ENCODE data around the gene ROR1. TPM values are rescaled to one million over a fixed set of nuclear protein-coding genes. Genes with fewer than 3 reads are reported as not detected.

The ROR1 gene
- total RNA-seq, 1 donor from 2014 or later: 0.26 TPM

DNA sequence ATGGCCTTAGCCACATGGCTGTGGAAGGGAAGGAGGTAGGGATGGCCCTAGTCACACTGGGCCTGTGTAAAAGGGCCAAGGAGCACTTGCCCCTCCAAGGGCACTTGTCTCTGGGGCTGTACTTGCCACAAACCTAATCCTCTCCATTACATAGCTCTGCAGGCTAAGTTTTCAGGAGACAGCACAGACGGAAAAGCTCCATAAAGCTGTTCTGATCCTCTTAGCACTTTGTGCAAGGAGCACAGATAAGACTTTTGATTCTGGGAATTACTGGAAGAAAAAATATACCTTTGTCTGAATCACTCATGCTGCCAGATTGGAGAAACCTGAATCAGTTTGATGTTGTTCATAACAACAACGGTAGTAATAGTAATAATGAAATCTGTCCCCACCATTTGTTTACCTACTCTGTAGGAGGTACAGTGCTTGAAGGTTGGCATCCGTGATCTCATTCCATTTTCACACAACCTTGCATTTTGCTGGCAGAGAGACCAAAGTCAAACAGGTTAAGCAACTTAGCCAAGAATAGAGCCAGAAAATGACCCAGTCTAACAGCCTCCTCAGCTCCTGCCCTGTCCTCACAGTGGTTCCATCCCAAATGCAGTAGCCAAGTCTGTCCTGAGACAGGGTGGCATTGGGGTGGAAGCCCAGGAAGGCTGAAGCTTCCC is 207.1 kb downstream of the ROR1 start:
- H3K4me3 ChIP-seq (ENCODE audit: low read depth, low read length): no peak overlapping the region
- TF ChIP-seq, protein P1, sequence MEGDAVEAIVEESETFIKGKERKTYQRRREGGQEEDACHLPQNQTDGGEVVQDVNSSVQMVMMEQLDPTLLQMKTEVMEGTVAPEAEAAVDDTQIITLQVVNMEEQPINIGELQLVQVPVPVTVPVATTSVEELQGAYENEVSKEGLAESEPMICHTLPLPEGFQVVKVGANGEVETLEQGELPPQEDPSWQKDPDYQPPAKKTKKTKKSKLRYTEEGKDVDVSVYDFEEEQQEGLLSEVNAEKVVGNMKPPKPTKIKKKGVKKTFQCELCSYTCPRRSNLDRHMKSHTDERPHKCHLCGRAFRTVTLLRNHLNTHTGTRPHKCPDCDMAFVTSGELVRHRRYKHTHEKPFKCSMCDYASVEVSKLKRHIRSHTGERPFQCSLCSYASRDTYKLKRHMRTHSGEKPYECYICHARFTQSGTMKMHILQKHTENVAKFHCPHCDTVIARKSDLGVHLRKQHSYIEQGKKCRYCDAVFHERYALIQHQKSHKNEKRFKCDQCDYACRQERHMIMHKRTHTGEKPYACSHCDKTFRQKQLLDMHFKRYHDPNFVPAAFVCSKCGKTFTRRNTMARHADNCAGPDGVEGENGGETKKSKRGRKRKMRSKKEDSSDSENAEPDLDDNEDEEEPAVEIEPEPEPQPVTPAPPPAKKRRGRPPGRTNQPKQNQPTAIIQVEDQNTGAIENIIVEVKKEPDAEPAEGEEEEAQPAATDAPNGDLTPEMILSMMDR (IDR thresholded peaks at IDR 0.05; ENCODE audit: insufficient read depth, low read length, severe bottlenecking): no peak
- H3K27me3 ChIP-seq (ENCODE audit: control insufficient read depth, insufficient read depth, low read length): no peaks in the 10 kb centered on the region
- H3K36me3 ChIP-seq (ENCODE audit: control insufficient read depth, insufficient read depth, low read length): no peaks in the 10 kb centered on the region
- DNase-seq (ENCODE audit: low read depth) (peak; percentile 83), FAIRE-seq (no peak)

DNA sequence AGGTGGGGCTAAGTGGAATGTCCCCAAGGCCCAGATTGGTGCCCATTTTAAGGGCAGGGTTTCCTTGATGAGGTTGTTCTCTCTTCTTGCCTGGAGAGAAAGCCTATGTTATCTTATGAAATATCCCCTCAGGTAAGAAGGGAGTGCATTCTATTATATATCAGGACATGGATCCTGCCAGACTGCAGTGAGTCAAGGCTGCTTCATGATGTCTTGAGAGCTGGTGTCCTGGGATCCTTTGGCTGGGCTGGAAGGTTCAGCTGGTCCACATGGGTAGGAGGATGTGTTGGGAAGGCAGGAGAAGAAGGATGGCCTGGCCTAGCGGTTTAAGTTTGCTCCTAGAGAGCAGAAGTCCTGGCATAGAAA is 207.6 kb downstream of the ROR1 start:
- H3K36me3 ChIP-seq (ENCODE audit: control insufficient read depth, insufficient read depth, low read length): no peaks in the 10 kb centered on the region
- FAIRE-seq (no peak), DNase-seq (ENCODE audit: low read depth) (peak; percentile 70)
- H3K27me3 ChIP-seq (ENCODE audit: control insufficient read depth, insufficient read depth, low read length): no peaks in the 10 kb centered on the region
- TF ChIP-seq, protein P1 (IDR thresholded peaks at IDR 0.05; ENCODE audit: insufficient read depth, low read length, severe bottlenecking): no peak
- H3K4me3 ChIP-seq (ENCODE audit: low read depth, low read length): no peak overlapping the region

DNA sequence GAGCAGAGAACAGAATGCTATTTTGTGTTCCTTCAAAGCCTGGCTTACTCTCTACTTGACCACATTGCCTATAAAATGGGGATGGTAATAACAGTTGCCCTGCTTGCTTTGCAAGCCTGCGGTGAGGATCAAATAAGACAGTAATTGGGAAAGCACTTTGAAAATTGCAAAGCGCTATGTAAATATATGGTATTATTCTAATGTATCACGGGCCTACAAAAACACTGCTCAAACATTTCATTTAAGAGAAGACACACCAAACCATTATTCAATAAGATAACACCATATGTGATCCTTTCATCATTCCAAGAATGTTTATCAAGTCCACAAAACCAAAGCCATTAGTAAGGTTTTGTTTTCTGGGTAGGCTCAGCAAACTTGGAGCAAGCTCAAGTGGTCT is 208.4 kb downstream of the ROR1 start:
- Histone ChIP-seq H3K27me3 (ENCODE audit: control insufficient read depth, insufficient read depth, low read length) (no peaks in the 10 kb centered on the region), H3K36me3 (ENCODE audit: control insufficient read depth, insufficient read depth, low read length) (no peaks in the 10 kb centered on the region), H3K4me3 (ENCODE audit: low read depth, low read length) (no peak overlapping the region)
- TF ChIP-seq, protein P1 (IDR thresholded peaks at IDR 0.05; ENCODE audit: insufficient read depth, low read length, severe bottlenecking): no peak
- FAIRE-seq (no peak), DNase-seq (ENCODE audit: low read depth) (no peak)

DNA sequence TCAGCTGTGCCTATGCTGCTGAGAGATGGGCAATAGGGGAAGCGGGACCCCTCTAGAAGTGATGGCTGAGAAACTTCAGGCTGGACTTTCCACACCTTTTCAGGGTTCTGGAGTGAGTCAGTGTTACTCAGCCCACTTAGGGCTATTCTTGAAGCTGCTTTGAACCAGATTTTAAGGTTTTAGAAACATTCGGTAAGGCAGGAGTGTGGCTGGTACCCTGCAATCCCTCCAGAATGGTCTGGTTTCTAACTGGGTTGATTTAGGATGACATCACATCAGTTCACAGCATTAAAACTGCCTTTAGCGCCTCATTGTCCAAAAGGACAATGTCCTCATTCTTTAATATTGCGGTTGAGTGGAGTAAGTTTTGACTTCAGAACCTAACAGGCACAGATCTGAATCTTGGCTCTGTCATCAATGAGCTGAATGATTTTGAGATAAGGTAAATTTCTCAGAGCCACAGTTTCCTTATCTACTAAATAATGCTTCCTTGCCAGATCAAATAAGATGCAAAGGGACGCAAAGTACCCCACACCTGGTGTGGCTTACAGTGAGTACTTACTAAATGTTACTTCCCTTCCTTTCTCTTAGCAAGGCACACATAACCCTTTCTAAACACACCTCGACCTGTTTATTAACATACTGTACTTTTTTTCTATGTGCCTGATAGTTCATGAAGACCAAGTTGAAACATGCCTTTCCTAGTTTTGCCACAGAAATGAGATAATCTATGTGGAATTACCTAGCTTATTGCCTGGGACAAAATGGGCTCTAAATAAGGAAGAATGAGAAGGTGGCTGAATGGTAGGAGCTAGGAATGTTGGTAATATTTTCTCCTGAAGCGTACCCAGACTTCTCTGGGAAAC is 209.8 kb downstream of the ROR1 start:
- DNase-seq (ENCODE audit: low read depth) (peak; percentile 90), FAIRE-seq (no peak)
- H3K27me3 ChIP-seq (ENCODE audit: control insufficient read depth, insufficient read depth, low read length): no peaks in the 10 kb centered on the region
- H3K36me3 ChIP-seq (ENCODE audit: control insufficient read depth, insufficient read depth, low read length): no peaks in the 10 kb centered on the region
- TF ChIP-seq, protein P1 (IDR thresholded peaks at IDR 0.05; ENCODE audit: insufficient read depth, low read length, severe bottlenecking): no peak
- no peak overlapping the region for H3K4me3 ChIP-seq (ENCODE audit: low read depth, low read length)

DNA sequence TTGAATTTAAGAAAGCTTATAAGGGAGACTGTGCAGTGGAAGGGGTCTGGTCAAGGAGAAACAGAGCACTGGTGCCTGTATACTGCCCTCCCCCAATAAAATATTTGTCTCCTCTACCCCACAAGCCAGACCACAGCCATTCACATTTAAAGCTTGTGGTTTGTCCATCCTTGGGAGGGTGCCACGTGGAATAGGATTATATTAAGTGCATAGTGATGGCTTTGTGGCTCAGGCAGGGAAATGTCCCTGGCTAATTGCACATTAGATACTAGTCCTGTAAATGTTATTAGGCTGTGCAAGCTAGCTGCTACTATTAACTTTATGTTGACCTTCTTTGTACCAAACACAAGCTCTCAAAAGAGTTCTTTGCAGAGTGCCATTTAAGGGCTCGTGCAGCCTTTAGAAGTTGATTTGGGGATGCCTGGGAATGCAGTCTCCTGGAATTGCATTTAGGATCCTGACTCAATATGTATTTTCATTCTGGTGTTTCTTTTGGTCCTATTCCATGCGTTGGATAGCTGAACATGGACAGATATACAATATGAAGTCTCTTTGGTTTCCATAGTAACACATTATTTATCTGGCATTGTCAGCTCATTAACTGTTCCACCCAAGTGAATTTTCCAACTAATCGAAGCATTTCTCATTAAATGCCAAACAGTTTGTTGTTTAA is 210.6 kb downstream of the ROR1 start:
- no peaks in the 10 kb centered on the region for H3K36me3 ChIP-seq (ENCODE audit: control insufficient read depth, insufficient read depth, low read length)
- no peak for DNase-seq (ENCODE audit: low read depth)
- TF ChIP-seq, protein P1 (IDR thresholded peaks at IDR 0.05; ENCODE audit: insufficient read depth, low read length, severe bottlenecking): no peak
- no peak overlapping the region for H3K4me3 ChIP-seq (ENCODE audit: low read depth, low read length)
- no peak for FAIRE-seq
- no peaks in the 10 kb centered on the region for H3K27me3 ChIP-seq (ENCODE audit: control insufficient read depth, insufficient read depth, low read length)
